Transverse colon (tissue), 4 donors: ENCODE measurements around the gene ADGRB2. TPM values are rescaled to one million over a fixed set of nuclear protein-coding genes. Genes with fewer than 3 reads are reported as not detected.

ENCODE experiments used
- DNase-seq: peaks from one replicate; pipeline ENCODE4 v3.0.0-alpha.2; 2019
- H3K27ac ChIP-seq, 4 donors: fragments of 200-600 bp; sonication (generic); 2 replicates each; pipeline ENCODE4 v1.5.1; 2016 to 2018; ENCODE audit warnings: inconsistent platforms in 4 of 4
- H3K27me3 ChIP-seq: fragments of 200-600 bp; sonication (generic); 2 replicates; pipeline ENCODE4 v1.5.1; 2017; ENCODE audit warnings: inconsistent platforms
- H3K36me3 ChIP-seq, 4 donors: fragments of 200-600 bp; sonication (generic); 2 replicates each; pipeline ENCODE4 v1.5.1; 2017 to 2019; ENCODE audit warnings: inconsistent platforms in 4 of 4
- H3K4me1 ChIP-seq, 4 donors: fragments of 200-600 bp; sonication (generic); 2 replicates each; pipeline ENCODE4 v1.5.1; 2017 to 2020; ENCODE audit warnings: inconsistent platforms in 4 of 4
- H3K4me3 ChIP-seq, 4 donors: fragments of 200-600 bp; sonication (generic); 1 replicate in 1 of 4; 2 replicates in 3 of 4; pipeline versions ENCODE4 v1.5.1 to v1.6.1; 2017 to 2019; ENCODE audit warnings: inconsistent platforms in 4 of 4
- H3K9me3 ChIP-seq, 2 donors: fragments of 200-600 bp; sonication (generic); 2 replicates each; pipeline ENCODE4 v1.5.1; 2017 to 2019; ENCODE audit warnings: inconsistent platforms in 2 of 2
- EP300 ChIP-seq: sonication (generic); formaldehyde crosslinking; IDR thresholded peaks from one replicate; pipeline ENCODE4 v1.6.1; 2017; ENCODE audit warnings: antibody characterized with exemption, low read depth
- POLR2A ChIP-seq: fragments of 450-650 bp; IDR thresholded peaks from one replicate; pipeline ENCODE4 v1.6.1; 2016; ENCODE audit warnings: antibody characterized with exemption, mild to moderate bottlenecking, moderate library complexity
- POLR2AphosphoS5 ChIP-seq, 3 donors: sonication (generic); formaldehyde crosslinking; IDR thresholded peaks; one replicate each; pipeline ENCODE4 v1.6.1; 2016; ENCODE audit warnings: antibody characterized with exemption in 3 of 3
- WGBS, 2 donors: methylation state at CpG; one replicate each; pipeline ENCODE4 v1.1.5; 2018; ENCODE audit warnings: low coverage in 1 of 2; 5-methylcytosine and 5-hydroxymethylcytosine counted together
- in situ Hi-C, 4 donors: fragments of 200-750 bp; cut with MboI; loops; one replicate each; pipeline versions ENCODE4 v1.15.0 to v1.15.1; 2017; ENCODE audit warnings: low sequenced_read_pairs in 3 of 4, low pct_ligation_motif_present in 1 of 4, low pct_unique_long_range_greater_than_20kb in 1 of 4
- intact Hi-C: fragments of 100-400 bp; cut with DNase I; formaldehyde crosslinking; loops from one replicate; pipeline ENCODE4 v1.15.1; 2023; ENCODE audit warnings: low total_unique reads
- total RNA-seq, 4 donors: library from RNA; depleted of rRNA; stranded (reverse); fragments of >200 nt; gene quantifications; one replicate each; pipeline ENCODE4 v1.1.0, GENCODE V29; 2016
- TF ChIP-seq, protein P1 (sequence below), 5 experiments: fragments of 200-600 bp in 3 of 5; fragments of 450-650 bp in 2 of 5; sonication (generic) in 3 of 5; IDR thresholded peaks; 1 replicate in 2 of 5; 2 replicates in 3 of 5; pipeline ENCODE4 v1.5.1; 2016 to 2017; ENCODE audit warnings: antibody characterized with exemption in 5 of 5, inconsistent platforms in 3 of 5, mild to moderate bottlenecking in 2 of 5, moderate library complexity in 1 of 5

Gene ADGRB2
- total RNA-seq, 4 donors from 2014 or later: 0.55 to 4.2 (median 1.1) TPM; not detected in 1

DNA sequence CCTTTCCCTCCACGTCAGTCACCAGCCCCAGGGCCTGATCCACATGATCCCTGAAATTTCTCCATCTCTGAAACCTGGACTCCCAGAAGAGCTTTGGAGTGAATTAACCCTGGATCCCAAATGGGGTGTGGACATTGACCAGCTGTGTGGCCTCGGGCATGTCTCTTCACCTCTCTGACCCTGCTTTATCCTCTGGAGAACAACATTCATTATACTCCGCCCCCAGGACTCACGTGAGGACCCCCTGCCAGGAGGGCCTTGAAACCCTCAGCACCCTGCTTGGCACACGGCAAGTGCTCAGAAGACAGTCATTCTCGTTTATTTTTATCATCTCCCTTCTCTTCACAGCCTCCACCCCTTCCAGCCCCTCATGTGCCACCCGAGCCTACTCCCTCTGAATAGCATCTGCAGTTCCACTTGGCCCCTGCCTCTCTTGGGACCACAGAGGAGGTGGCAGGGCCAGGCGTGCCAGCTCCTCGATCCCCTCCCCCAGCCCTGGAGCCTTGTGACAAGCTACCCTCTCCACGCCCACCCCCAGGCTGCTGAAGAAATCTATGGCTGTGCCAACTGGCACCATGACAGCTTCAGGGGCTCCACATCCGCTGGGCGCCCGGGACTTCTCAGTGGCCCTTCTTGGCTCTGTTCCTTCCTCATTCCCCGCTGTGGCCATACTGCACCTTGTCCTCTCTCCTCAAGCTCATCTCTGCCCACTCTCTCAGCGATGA lies 18.0 kb downstream of the ADGRB2 start:
- peaks cover 0 to 3% (median 2%) of the 10 kb centered on the region in 4 donors for H3K4me1 ChIP-seq
- WGBS, 2 donors: 61 to 68% methylated on average over 2 to 15 of the region's 15 CpGs
- no peaks in the 10 kb centered on the region for H3K36me3 ChIP-seq
- peaks cover 4% of the 10 kb centered on the region for H3K27me3 ChIP-seq
- intact Hi-C loops: loop anchor here (10.0 kb wide), 2 partner anchors 81 to 1971 kb away; no protein-coding TSS in a partner anchor
- in situ Hi-C loops: no loop called here
- no peak overlapping the region for H3K27ac ChIP-seq
- H3K4me3 ChIP-seq: no peak overlapping the region
- TF ChIP-seq, protein P1, sequence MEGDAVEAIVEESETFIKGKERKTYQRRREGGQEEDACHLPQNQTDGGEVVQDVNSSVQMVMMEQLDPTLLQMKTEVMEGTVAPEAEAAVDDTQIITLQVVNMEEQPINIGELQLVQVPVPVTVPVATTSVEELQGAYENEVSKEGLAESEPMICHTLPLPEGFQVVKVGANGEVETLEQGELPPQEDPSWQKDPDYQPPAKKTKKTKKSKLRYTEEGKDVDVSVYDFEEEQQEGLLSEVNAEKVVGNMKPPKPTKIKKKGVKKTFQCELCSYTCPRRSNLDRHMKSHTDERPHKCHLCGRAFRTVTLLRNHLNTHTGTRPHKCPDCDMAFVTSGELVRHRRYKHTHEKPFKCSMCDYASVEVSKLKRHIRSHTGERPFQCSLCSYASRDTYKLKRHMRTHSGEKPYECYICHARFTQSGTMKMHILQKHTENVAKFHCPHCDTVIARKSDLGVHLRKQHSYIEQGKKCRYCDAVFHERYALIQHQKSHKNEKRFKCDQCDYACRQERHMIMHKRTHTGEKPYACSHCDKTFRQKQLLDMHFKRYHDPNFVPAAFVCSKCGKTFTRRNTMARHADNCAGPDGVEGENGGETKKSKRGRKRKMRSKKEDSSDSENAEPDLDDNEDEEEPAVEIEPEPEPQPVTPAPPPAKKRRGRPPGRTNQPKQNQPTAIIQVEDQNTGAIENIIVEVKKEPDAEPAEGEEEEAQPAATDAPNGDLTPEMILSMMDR (IDR thresholded peaks at IDR 0.05): peak in 1 of 5 experiments; percentile 3
- TF ChIP-seq POLR2A: no peak
- no peak for TF ChIP-seq POLR2AphosphoS5 (IDR thresholded peaks at IDR 0.05)
- TF ChIP-seq EP300: no peak
- no peaks in the 10 kb centered on the region for H3K9me3 ChIP-seq
- DNase-seq: no peak

- in situ Hi-C loops (no loop called here), intact Hi-C loops (loop anchor here (10.0 kb wide), 2 partner anchors 81 to 1971 kb away; no protein-coding TSS in a partner anchor)
- Histone ChIP-seq H3K9me3 (no peaks in the 10 kb centered on the region), H3K4me1 (no peaks in the 10 kb centered on the region), H3K27me3 (peaks cover 4% of the 10 kb centered on the region), H3K27ac (peak overlapping the region in 1 of 4 donors; percentile 21), H3K4me3 (no peak overlapping the region), H3K36me3 (no peaks in the 10 kb centered on the region)
- TF ChIP-seq, protein P1 (IDR thresholded peaks at IDR 0.05): peak; percentile 58 to 71 (median 67)
- no peak for TF ChIP-seq POLR2A
- WGBS, 2 donors: 57% methylated on average over 3 of the region's 4 CpGs; no CpG with 5 or more reads in 1 of the 2 donors
- DNase-seq: peak; percentile 78
These were observed 18.8 kb downstream of the ADGRB2 start for GRCh38 chr1:31745096-31745945.

- Histone ChIP-seq H3K4me3 (no peak overlapping the region), H3K27me3 (no peaks in the 10 kb centered on the region), H3K9me3 (no peaks in the 10 kb centered on the region), H3K4me1 (no peaks in the 10 kb centered on the region), H3K27ac (peak overlapping the region in 1 of 4 donors; percentile 21), H3K36me3 (no peaks in the 10 kb centered on the region)
- intact Hi-C loops (loop anchor here (10.0 kb wide), 2 partner anchors 80 to 1970 kb away; no protein-coding TSS in a partner anchor), in situ Hi-C loops (no loop called here)
- 70 to 79% methylated on average over 2 to 26 of the region's 28 CpGs for WGBS, 2 donors
- peak; percentile 68 for DNase-seq
- TF ChIP-seq, protein P1 (IDR thresholded peaks at IDR 0.05): no peak
- no peak for TF ChIP-seq EP300
- no peak for TF ChIP-seq POLR2AphosphoS5 (IDR thresholded peaks at IDR 0.05)
- TF ChIP-seq POLR2A: no peak
These were observed 19.8 kb downstream of the ADGRB2 start for GRCh38 chr1:31744165-31744888.
